ENCODE measurements around the gene SPIN1. TPM values are rescaled to one million over a fixed set of nuclear protein-coding genes. Genes with fewer than 3 reads are reported as not detected.
"Not testable (repeated sequence)": the region's sequence is repeated elsewhere in the genome, so short reads cannot be mapped to it uniquely, and the experiment has no call there.

The SPIN1 gene
- total and polyA plus RNA-seq, 2 of the 8 experiments (the other 6 are each of a cell fraction or from before 2014, with no cell fraction given), result 69.9 to 139 TPM

- WGBS, 2 experiments (ENCODE audit: extremely low coverage in 1 of 2, insufficient coverage in 1 of 2, insufficient read length in 1 of 2, insufficient replicate concordance in 2 of 2, low coverage in 1 of 2, low lambda C conversion rate in 2 of 2, missing lambda C conversion rate in 1 of 2), result 93 to 100% methylated on average over 1 to 10 of the region's 10 CpGs
- CTCF ChIA-PET (ENCODE audit: partially characterized antibody), result interaction anchor here (1.6 kb wide), 1 partner anchor 13 kb away, joined by 4 read pairs; no protein-coding TSS in a partner anchor
- POLR2A ChIA-PET (ENCODE audit: partially characterized antibody), result not testable (repeated sequence)
Observed at GRCh38 chr9:88381322-88381721, 6.9 kb upstream of the SPIN1 start.

More at GRCh38 chr9:88381322-88381721, 6.9 kb upstream of the SPIN1 start:
- H4K91ac ChIP-seq (replicated peaks; ENCODE audit: insufficient read length, low read length); H3K9me3 ChIP-seq (ENCODE audit: insufficient read depth in 2 of 2, low read depth in 1 of 2, low read length in 1 of 2); H3K23ac ChIP-seq (ENCODE audit: insufficient read length); H3K4me3 ChIP-seq (ENCODE audit: extremely low read depth in 1 of 4, insufficient read depth in 2 of 4, low read depth in 3 of 4, low read length in 4 of 4); H2BK15ac ChIP-seq (ENCODE audit: low read length); H3K23me2 ChIP-seq (ENCODE audit: low read depth, low read length); H3K9ac ChIP-seq (replicated peaks in 1 of 4; ENCODE audit: extremely low read depth in 1 of 4, low read depth in 3 of 4, low read length in 3 of 4); H3K4ac ChIP-seq (replicated peaks; ENCODE audit: insufficient read length, low read depth, low read length); H3K56ac ChIP-seq (replicated peaks; ENCODE audit: insufficient read length, low read depth, low read length); H2BK12ac ChIP-seq (ENCODE audit: low read depth, low read length); H3K27me3 ChIP-seq (replicated peaks in 1 of 4; ENCODE audit: control insufficient read depth in 3 of 4, extremely low read depth in 1 of 4, insufficient read depth in 3 of 4, low read length in 3 of 4); H4K8ac ChIP-seq (ENCODE audit: extremely low read depth, insufficient read depth, low read length); DNase-seq (ENCODE audit: low read depth in 1 of 2, low spot score in 2 of 2); H2BK20ac ChIP-seq (ENCODE audit: low read length); H3K4me2 ChIP-seq (ENCODE audit: insufficient read depth in 1 of 2, low read depth in 2 of 2, low read length in 2 of 2); H4K20me1 ChIP-seq (replicated peaks in 1 of 2; ENCODE audit: control insufficient read depth in 1 of 2, insufficient read depth in 2 of 2, low read length in 2 of 2); H3K18ac ChIP-seq (ENCODE audit: extremely low read depth, low read length); H2BK5ac ChIP-seq (ENCODE audit: low read depth, low read length); H3K27ac ChIP-seq (ENCODE audit: low read depth, low read length); H3K36me3 ChIP-seq (ENCODE audit: control insufficient read depth in 2 of 4, insufficient read depth in 4 of 4, low read length in 3 of 4); H3K14ac ChIP-seq (ENCODE audit: insufficient read length); H3K79me2 ChIP-seq (ENCODE audit: control insufficient read depth in 1 of 2, insufficient read depth in 2 of 2, low read length in 2 of 2); H2AFZ ChIP-seq (ENCODE audit: low read length); H3K4me1 ChIP-seq (replicated peaks in 1 of 4; ENCODE audit: control insufficient read depth in 3 of 4, insufficient read depth in 4 of 4, low read length in 3 of 4); H2BK120ac ChIP-seq (replicated peaks; ENCODE audit: low read depth, low read length); H3K79me1 ChIP-seq (ENCODE audit: low read depth, low read length); H4K5ac ChIP-seq (ENCODE audit: insufficient read length, low read depth, low read length); H2AK5ac ChIP-seq (ENCODE audit: low read depth, low read length); FAIRE-seq: not testable (repeated sequence)
